H9 (cell line): ENCODE results near the gene PLCB1. TPM values are rescaled to one million over a fixed set of nuclear protein-coding genes. Genes with fewer than 3 reads are reported as not detected.

Experiments
- DNase-seq: peaks from one replicate; pipeline ENCODE4 v3.0.0-alpha.2; 2017
- H2AFZ ChIP-seq: one replicate; pipeline ENCODE4 v1.6.1; 2013; ENCODE audit warnings: mild to moderate bottlenecking, low read length, control low read depth, moderate library complexity
- H2AK5ac ChIP-seq: 2 replicates; pipeline ENCODE4 v1.6.1; 2013; ENCODE audit warnings: low read length, control low read depth, mixed read lengths; ENCODE audit not compliant: insufficient read length
- H2BK120ac ChIP-seq: one replicate; pipeline ENCODE4 v1.6.1; 2013; ENCODE audit warnings: low read depth, mild to moderate bottlenecking, low read length, control low read depth, inconsistent platforms; ENCODE audit not compliant: poor library complexity, severe bottlenecking
- H2BK12ac ChIP-seq: 2 replicates; pipeline ENCODE4 v1.6.1; 2013; ENCODE audit warnings: low read length, control low read depth, mixed read lengths, low read depth; ENCODE audit not compliant: insufficient read length
- H2BK15ac ChIP-seq: 2 replicates; pipeline ENCODE4 v1.6.1; 2013; ENCODE audit warnings: low read depth, low read length, control low read depth
- H2BK20ac ChIP-seq: one replicate; pipeline ENCODE4 v1.6.1; 2013; ENCODE audit warnings: low read depth, mild to moderate bottlenecking, low read length, control low read depth, inconsistent platforms; ENCODE audit not compliant: poor library complexity, severe bottlenecking
- H2BK5ac ChIP-seq: 2 replicates; pipeline ENCODE4 v1.6.1; 2013; ENCODE audit warnings: low read length, control low read depth, mixed read lengths; ENCODE audit not compliant: insufficient read length
- H3K14ac ChIP-seq: 2 replicates; pipeline ENCODE4 v1.6.1; 2013; ENCODE audit warnings: low read length, control low read depth; ENCODE audit not compliant: insufficient read depth
- H3K18ac ChIP-seq: 2 replicates; pipeline ENCODE4 v1.6.1; 2013; ENCODE audit warnings: low read depth, mild to moderate bottlenecking, mixed read lengths, low read length, control low read depth; ENCODE audit not compliant: insufficient read length
- H3K23ac ChIP-seq: 2 replicates; pipeline ENCODE4 v1.6.1; 2013; ENCODE audit warnings: low read length, control low read depth, mixed read lengths, low read depth; ENCODE audit not compliant: insufficient read length
- H3K23me2 ChIP-seq: 2 replicates; pipeline ENCODE4 v1.6.1; 2013; ENCODE audit warnings: low read depth, mild to moderate bottlenecking, mixed read lengths, low read length, control low read depth; ENCODE audit not compliant: insufficient read length, poor library complexity, severe bottlenecking
- H3K27ac ChIP-seq: 2 replicates; pipeline ENCODE4 v1.5.1; 2013; ENCODE audit warnings: low read length, control low read depth, mixed read lengths, low read depth; ENCODE audit not compliant: insufficient read length
- H3K27me3 ChIP-seq: 2 replicates; pipeline ENCODE4 v1.6.1; 2013; ENCODE audit warnings: low read length, control low read depth, inconsistent platforms; ENCODE audit not compliant: insufficient read depth
- H3K4ac ChIP-seq: 2 replicates; pipeline ENCODE4 v1.6.1; 2013; ENCODE audit warnings: low read depth, mild to moderate bottlenecking, control low read depth, inconsistent platforms, low read length, moderate library complexity
- H3K4me1 ChIP-seq: 2 replicates; pipeline ENCODE4 v1.6.1; 2013; ENCODE audit warnings: low read length, control low read depth, inconsistent platforms; ENCODE audit not compliant: insufficient read depth
- H3K4me2 ChIP-seq: 2 replicates; pipeline ENCODE4 v1.6.1; 2013; ENCODE audit warnings: low read length, control low read depth, mixed read lengths; ENCODE audit not compliant: insufficient read length, insufficient read depth
- H3K56ac ChIP-seq: 2 replicates; pipeline ENCODE4 v1.6.1; 2013; ENCODE audit warnings: low read depth, mild to moderate bottlenecking, mixed read lengths, low read length, control low read depth; ENCODE audit not compliant: insufficient read length
- H3K79me1 ChIP-seq: 2 replicates; pipeline ENCODE4 v1.6.1; 2013; ENCODE audit warnings: low read depth, mild to moderate bottlenecking, moderate library complexity, low read length, control low read depth, inconsistent platforms; ENCODE audit not compliant: insufficient read depth, poor library complexity, severe bottlenecking
- H3K79me2 ChIP-seq: 2 replicates; pipeline ENCODE4 v1.6.1; 2013; ENCODE audit warnings: low read length, control low read depth, inconsistent platforms; ENCODE audit not compliant: insufficient read depth
- H3K9ac ChIP-seq: 2 replicates; pipeline ENCODE4 v1.6.1; 2013; ENCODE audit warnings: low read length, control low read depth, mixed read lengths; ENCODE audit not compliant: insufficient read length; ENCODE audit errors: extremely low read depth
- H3K9me3 ChIP-seq: one replicate; pipeline ENCODE4 v1.6.1; 2013; ENCODE audit warnings: low read depth, low read length, inconsistent platforms; ENCODE audit not compliant: control insufficient read depth
- H3T11ph ChIP-seq: one replicate; pipeline ENCODE4 v1.6.1; 2013; ENCODE audit warnings: mild to moderate bottlenecking, low read length, control low read depth, inconsistent platforms
- H4K20me1 ChIP-seq: one replicate; pipeline ENCODE4 v1.6.1; 2013; ENCODE audit not compliant: control insufficient read depth, insufficient read length, insufficient read depth
- H4K5ac ChIP-seq: 2 replicates; pipeline ENCODE4 v1.6.1; 2013; ENCODE audit warnings: low read depth, mild to moderate bottlenecking, mixed read lengths, low read length, control low read depth; ENCODE audit not compliant: insufficient read length
- H4K8ac ChIP-seq: replicated peaks from 2 replicates; pipeline ENCODE4 v1.6.1; 2013; ENCODE audit warnings: low read length, control low read depth, mixed read lengths, low read depth; ENCODE audit not compliant: insufficient read length
- H4K91ac ChIP-seq: 2 replicates; pipeline ENCODE4 v1.6.1; 2013; ENCODE audit warnings: low read depth, mild to moderate bottlenecking, moderate library complexity, mixed read lengths, low read length, control low read depth; ENCODE audit not compliant: insufficient read length
- H3K27ac Mint-ChIP-seq, 3 experiments: 2 replicates in 2 of 3; 3 replicates in 1 of 3; pipeline ENCODE4 v1.8.0; 2020 to 2021; ENCODE audit warnings: mixed read lengths in 3 of 3, mild to moderate bottlenecking in 1 of 3, moderate library complexity in 1 of 3
- H3K27me3 Mint-ChIP-seq: 2 replicates; pipeline ENCODE4 v1.8.0; 2021; ENCODE audit warnings: low read depth, mild to moderate bottlenecking, moderate library complexity, mixed read lengths
- H3K36me3 Mint-ChIP-seq, 3 experiments: 2 replicates in 2 of 3; 3 replicates in 1 of 3; pipeline ENCODE4 v1.8.0; 2020 to 2021; ENCODE audit warnings: low read depth in 3 of 3, mixed read lengths in 3 of 3; ENCODE audit not compliant: insufficient read depth in 1 of 3
- H3K4me1 Mint-ChIP-seq, 2 experiments: 2 replicates each; pipeline ENCODE4 v1.8.0; 2020; ENCODE audit warnings: mixed read lengths in 2 of 2
- H3K4me3 Mint-ChIP-seq, 2 experiments: 2 replicates in 1 of 2; 3 replicates in 1 of 2; pipeline ENCODE4 v1.8.0; 2020 to 2021; ENCODE audit warnings: mild to moderate bottlenecking in 2 of 2, mixed read lengths in 2 of 2, moderate library complexity in 1 of 2
- H3K9me3 Mint-ChIP-seq, 2 experiments: 2 replicates in 1 of 2; 3 replicates in 1 of 2; pipeline ENCODE4 v1.8.0; 2020; ENCODE audit warnings: mild to moderate bottlenecking in 2 of 2, mixed read lengths in 2 of 2, moderate library complexity in 1 of 2
- CTCF ChIP-seq: fragments of 200-600 bp; sonication (generic); conservative IDR thresholded peaks from 3 replicates; pipeline ENCODE4 v1.8.0; 2021; ENCODE audit warnings: antibody characterized with exemption, mild to moderate bottlenecking
- total RNA-seq: library from RNA; stranded (reverse); gene quantifications from 2 replicates; pipeline ENCODE4 v1.2.1, GENCODE V29; 2021

Gene PLCB1
- total RNA-seq, 1 experiment from 2014 or later = 11.5 TPM

- H3K36me3 Mint-ChIP-seq = no peaks in the 10 kb centered on the region
- H3K27ac Mint-ChIP-seq = no peak overlapping the region
- H4K5ac ChIP-seq = no peak overlapping the region
- no peak overlapping the region for H3K27ac ChIP-seq
- H3K79me1 ChIP-seq = no peaks in the 10 kb centered on the region
- no peak overlapping the region for H3K4me3 Mint-ChIP-seq
- H3K79me2 ChIP-seq = no peaks in the 10 kb centered on the region
- H3K23me2 ChIP-seq = no peaks in the 10 kb centered on the region
- H2BK120ac ChIP-seq = no peak overlapping the region
- H3K27me3 ChIP-seq = no peaks in the 10 kb centered on the region
- no peak for TF ChIP-seq CTCF
- no peak overlapping the region for H2BK5ac ChIP-seq
- H3K23ac ChIP-seq = no peak overlapping the region
- H3T11ph ChIP-seq = no peak overlapping the region
- no peak overlapping the region for H2BK12ac ChIP-seq
- no peak overlapping the region for H3K9ac ChIP-seq
- H3K9me3 ChIP-seq = no peaks in the 10 kb centered on the region
- no peaks in the 10 kb centered on the region for H3K4me1 Mint-ChIP-seq
- no peak overlapping the region for H3K18ac ChIP-seq
- no peak overlapping the region for H4K91ac ChIP-seq
- H4K20me1 ChIP-seq = no peaks in the 10 kb centered on the region
- no peaks in the 10 kb centered on the region for H3K4me1 ChIP-seq
- no peak overlapping the region for H2AK5ac ChIP-seq
- no peak for DNase-seq
- no peak overlapping the region for H2BK20ac ChIP-seq
- H2AFZ ChIP-seq = no peak overlapping the region
- H3K4me2 ChIP-seq = no peak overlapping the region
- H3K56ac ChIP-seq = no peak overlapping the region
- H4K8ac ChIP-seq = no peak overlapping the region
- no peak overlapping the region for H3K4ac ChIP-seq
- no peak overlapping the region for H3K14ac ChIP-seq
- H3K9me3 Mint-ChIP-seq = no peaks in the 10 kb centered on the region; a peak in 1 of 5 replicates
- no peak overlapping the region for H2BK15ac ChIP-seq
- no peaks in the 10 kb centered on the region for H3K27me3 Mint-ChIP-seq
Measured at GRCh38 chr20:8456765-8457164, 324.7 kb downstream of the PLCB1 start.
